HepG2 (cell line): Measurements from ENCODE around the gene ZNHIT1. TPM values are rescaled to one million over a fixed set of nuclear protein-coding genes. Genes with fewer than 3 reads are reported as not detected.
A peak's percentile ranks its signal among the peaks of the same experiment; 100 is the strongest.

Source experiments
- ASH2L ChIP-seq: fragments of 300-600, 200-600 bp; sonication (generic); IDR thresholded peaks from 2 replicates; pipeline ENCODE4 v1.7.0; 2017; ENCODE audit warnings: low read depth, mild to moderate bottlenecking, moderate library complexity, mixed read lengths, low read length; ENCODE audit not compliant: insufficient read length
- BCL6 ChIP-seq: IDR thresholded peaks from 2 replicates; pipeline ENCODE4 v1.6.1; 2016; ENCODE audit warnings: missing genetic modification reagents, missing compliant biosample characterization
- EHMT2 ChIP-seq: fragments of 200-600 bp; sonication (generic); IDR thresholded peaks from 2 replicates; pipeline ENCODE4 v1.7.0; 2017; ENCODE audit warnings: antibody characterized with exemption, low read depth, low read length, borderline replicate concordance
- GTF3A ChIP-seq: sonication (generic); formaldehyde crosslinking; conservative IDR thresholded peaks from 2 replicates; pipeline ENCODE4 v1.4.0; 2020; ENCODE audit warnings: mild to moderate bottlenecking, missing genetic modification reagents
- IKZF1 ChIP-seq: fragments of 450-650 bp; IDR thresholded peaks from 2 replicates; pipeline ENCODE4 v1.7.1; 2016
- KAT8 ChIP-seq: IDR thresholded peaks from 2 replicates; pipeline ENCODE4 v1.6.1; 2016; ENCODE audit warnings: missing genetic modification reagents, missing compliant biosample characterization
- ONECUT2 ChIP-seq: sonication (generic); formaldehyde crosslinking; IDR thresholded peaks from 2 replicates; pipeline ENCODE4 v1.4.0; 2020; ENCODE audit warnings: missing genetic modification reagents
- PHF20 ChIP-seq: sonication (generic); formaldehyde crosslinking; IDR thresholded peaks from 2 replicates; pipeline ENCODE4 v1.5.0; 2020; ENCODE audit warnings: mild to moderate bottlenecking, missing genetic modification reagents
- RORA ChIP-seq: sonication (generic); formaldehyde crosslinking; IDR thresholded peaks from 2 replicates; pipeline ENCODE4 v1.5.0; 2020; ENCODE audit warnings: mild to moderate bottlenecking, missing genetic modification reagents, moderate library complexity
- TOPORS ChIP-seq: sonication (generic); formaldehyde crosslinking; IDR thresholded peaks from 2 replicates; pipeline ENCODE4 v1.8.0; 2023; ENCODE audit warnings: mild to moderate bottlenecking, missing genetic modification reagents
- ZNF230 ChIP-seq: sonication (generic); formaldehyde crosslinking; IDR thresholded peaks from 2 replicates; pipeline ENCODE4 v1.4.0; 2020; ENCODE audit warnings: mild to moderate bottlenecking, missing genetic modification reagents
- ZNF577 ChIP-seq: sonication (generic); formaldehyde crosslinking; IDR thresholded peaks from 2 replicates; pipeline ENCODE4 v1.4.0; 2020; ENCODE audit warnings: mild to moderate bottlenecking, low read depth, missing genetic modification reagents, borderline replicate concordance
- ZNF678 ChIP-seq: sonication (generic); formaldehyde crosslinking; IDR thresholded peaks from 2 replicates; pipeline ENCODE4 v1.4.0; 2020; ENCODE audit warnings: mild to moderate bottlenecking, missing genetic modification reagents
- ZNF747 ChIP-seq: sonication (generic); formaldehyde crosslinking; IDR thresholded peaks from 2 replicates; pipeline ENCODE4 v1.8.1; 2023; ENCODE audit warnings: missing genetic modification reagents, mild to moderate bottlenecking, borderline replicate concordance
- ZNF776 ChIP-seq: sonication (generic); formaldehyde crosslinking; IDR thresholded peaks from 2 replicates; pipeline ENCODE4 v1.4.0; 2020; ENCODE audit warnings: mild to moderate bottlenecking, missing genetic modification reagents
- ZSCAN20 ChIP-seq: sonication (generic); formaldehyde crosslinking; IDR thresholded peaks from 2 replicates; pipeline ENCODE4 v1.4.0; 2020; ENCODE audit warnings: missing genetic modification reagents, mild to moderate bottlenecking, borderline replicate concordance
- polyA plus RNA-seq, 8 experiments: library from polyadenylated mRNA; depleted of rRNA in 3 of 8; stranded (reverse) in 7 of 8; unstranded in 1 of 8; fragments of >200 nt; fragmentation: Illumina TruSeq in 4 of 8; extraction: Trizol in 4 of 8; gene quantifications; 2 replicates each; pipeline versions ENCODE4 v1.2.1 to v1.2.3, GENCODE V29; 2011 to 2016; ENCODE audit warnings: low read depth in 4 of 8, missing spikeins in 1 of 8, mixed read lengths in 1 of 8; ENCODE audit not compliant: insufficient read depth in 1 of 8
- total RNA-seq, 5 experiments: library from RNA; depleted of rRNA; stranded (reverse); fragments of >200 nt; fragmentation: Illumina TruSeq; extraction: Trizol; gene quantifications; 2 replicates each; pipeline ENCODE4 v1.2.3, GENCODE V29; 2016; ENCODE audit warnings: low read depth in 1 of 5
- TF ChIP-seq, protein P1 (sequence below): sonication (generic); formaldehyde crosslinking; IDR thresholded peaks from 2 replicates; pipeline ENCODE4 v1.4.0; 2020; ENCODE audit warnings: missing genetic modification reagents
- TF ChIP-seq, protein P2 (sequence below): sonication (generic); formaldehyde crosslinking; IDR thresholded peaks from 2 replicates; pipeline ENCODE4 v1.4.0; 2020; ENCODE audit warnings: missing genetic modification reagents, borderline replicate concordance
- TF ChIP-seq, protein P3 (sequence below): sonication (generic); formaldehyde crosslinking; IDR thresholded peaks from 2 replicates; pipeline ENCODE4 v1.4.0; 2020; ENCODE audit warnings: missing genetic modification reagents; ENCODE audit errors: not compliant biosample characterization
- TF ChIP-seq, protein P4 (sequence below): sonication (generic); formaldehyde crosslinking; IDR thresholded peaks from 2 replicates; pipeline ENCODE4 v1.5.1; 2020; ENCODE audit warnings: missing genetic modification reagents, mild to moderate bottlenecking, borderline replicate concordance

ZNHIT1 gene
- total and polyA plus RNA-seq, 2 of the 13 experiments (the other 11 are each of a cell fraction or from before 2014, with no cell fraction given) = 32.5 to 64.5 TPM

DNA sequence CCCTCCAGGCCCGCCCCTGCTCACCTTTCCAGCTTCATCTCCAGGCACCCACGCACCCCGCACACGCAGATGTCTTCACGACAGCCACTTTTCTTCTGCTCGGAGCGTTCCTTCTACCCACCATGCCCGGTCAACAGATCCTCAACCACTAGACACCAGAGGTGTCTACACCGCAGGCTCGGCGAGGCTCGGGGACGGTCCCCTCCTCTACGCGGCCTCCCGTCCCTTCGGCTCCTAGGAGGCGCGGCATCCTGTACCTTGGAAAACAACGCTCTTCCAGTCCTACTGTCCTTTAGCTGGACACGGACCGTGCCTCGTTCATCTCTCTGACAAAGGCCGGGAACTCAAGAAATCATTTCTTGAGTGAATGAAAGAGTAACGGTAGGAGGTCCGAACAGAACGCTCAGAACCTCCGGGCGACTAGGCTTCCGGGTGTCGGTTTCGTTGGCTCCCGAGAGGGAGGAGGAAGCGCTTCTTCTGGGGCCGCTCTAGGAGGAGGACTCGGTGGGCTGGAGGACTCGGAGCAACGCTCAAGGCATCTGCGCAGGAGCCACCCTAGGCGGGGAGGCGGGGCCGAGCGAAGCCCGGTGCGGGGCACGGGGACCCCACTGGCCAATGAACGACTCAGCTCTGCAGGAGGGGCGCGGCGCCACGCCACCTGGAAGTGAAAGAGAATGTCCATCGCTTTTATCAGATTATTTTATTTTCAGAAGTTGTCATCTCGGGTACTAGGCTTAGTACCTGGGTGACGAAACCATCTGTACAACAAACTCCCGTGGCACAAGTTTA is 34.1 kb downstream of the ZNHIT1 start (continued):
- TF ChIP-seq ZNF678 (CRISPR knock-in tag) (no peak), KAT8 (CRISPR knock-in tag) (peak; percentile 97), ONECUT2 (no peak), PHF20 (CRISPR knock-in tag) (peak; percentile 90), ZNF776 (0 out of 2 replicates have a peak, but pooled peaks have one; percentile 23), ZNF747 (CRISPR knock-in tag) (no peak; the same call in 1 of the 2 replicates), BCL6 (CRISPR knock-in tag) (peak; percentile 39; the same call in 1 of the 2 replicates), EHMT2 (no peak), GTF3A (CRISPR knock-in tag) (no peak), ZNF577 (no peak), IKZF1 (no peak), ZSCAN20 (CRISPR knock-in tag) (peak; percentile 93), TOPORS (CRISPR knock-in tag) (no peak), RORA (no peak), ASH2L (peak; percentile 90), ZNF230 (CRISPR knock-in tag) (no peak)
- TF ChIP-seq, protein P1, sequence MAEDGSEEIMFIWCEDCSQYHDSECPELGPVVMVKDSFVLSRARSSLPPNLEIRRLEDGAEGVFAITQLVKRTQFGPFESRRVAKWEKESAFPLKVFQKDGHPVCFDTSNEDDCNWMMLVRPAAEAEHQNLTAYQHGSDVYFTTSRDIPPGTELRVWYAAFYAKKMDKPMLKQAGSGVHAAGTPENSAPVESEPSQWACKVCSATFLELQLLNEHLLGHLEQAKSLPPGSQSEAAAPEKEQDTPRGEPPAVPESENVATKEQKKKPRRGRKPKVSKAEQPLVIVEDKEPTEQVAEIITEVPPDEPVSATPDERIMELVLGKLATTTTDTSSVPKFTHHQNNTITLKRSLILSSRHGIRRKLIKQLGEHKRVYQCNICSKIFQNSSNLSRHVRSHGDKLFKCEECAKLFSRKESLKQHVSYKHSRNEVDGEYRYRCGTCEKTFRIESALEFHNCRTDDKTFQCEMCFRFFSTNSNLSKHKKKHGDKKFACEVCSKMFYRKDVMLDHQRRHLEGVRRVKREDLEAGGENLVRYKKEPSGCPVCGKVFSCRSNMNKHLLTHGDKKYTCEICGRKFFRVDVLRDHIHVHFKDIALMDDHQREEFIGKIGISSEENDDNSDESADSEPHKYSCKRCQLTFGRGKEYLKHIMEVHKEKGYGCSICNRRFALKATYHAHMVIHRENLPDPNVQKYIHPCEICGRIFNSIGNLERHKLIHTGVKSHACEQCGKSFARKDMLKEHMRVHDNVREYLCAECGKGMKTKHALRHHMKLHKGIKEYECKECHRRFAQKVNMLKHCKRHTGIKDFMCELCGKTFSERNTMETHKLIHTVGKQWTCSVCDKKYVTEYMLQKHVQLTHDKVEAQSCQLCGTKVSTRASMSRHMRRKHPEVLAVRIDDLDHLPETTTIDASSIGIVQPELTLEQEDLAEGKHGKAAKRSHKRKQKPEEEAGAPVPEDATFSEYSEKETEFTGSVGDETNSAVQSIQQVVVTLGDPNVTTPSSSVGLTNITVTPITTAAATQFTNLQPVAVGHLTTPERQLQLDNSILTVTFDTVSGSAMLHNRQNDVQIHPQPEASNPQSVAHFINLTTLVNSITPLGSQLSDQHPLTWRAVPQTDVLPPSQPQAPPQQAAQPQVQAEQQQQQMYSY = no peak
- TF ChIP-seq, protein P2, sequence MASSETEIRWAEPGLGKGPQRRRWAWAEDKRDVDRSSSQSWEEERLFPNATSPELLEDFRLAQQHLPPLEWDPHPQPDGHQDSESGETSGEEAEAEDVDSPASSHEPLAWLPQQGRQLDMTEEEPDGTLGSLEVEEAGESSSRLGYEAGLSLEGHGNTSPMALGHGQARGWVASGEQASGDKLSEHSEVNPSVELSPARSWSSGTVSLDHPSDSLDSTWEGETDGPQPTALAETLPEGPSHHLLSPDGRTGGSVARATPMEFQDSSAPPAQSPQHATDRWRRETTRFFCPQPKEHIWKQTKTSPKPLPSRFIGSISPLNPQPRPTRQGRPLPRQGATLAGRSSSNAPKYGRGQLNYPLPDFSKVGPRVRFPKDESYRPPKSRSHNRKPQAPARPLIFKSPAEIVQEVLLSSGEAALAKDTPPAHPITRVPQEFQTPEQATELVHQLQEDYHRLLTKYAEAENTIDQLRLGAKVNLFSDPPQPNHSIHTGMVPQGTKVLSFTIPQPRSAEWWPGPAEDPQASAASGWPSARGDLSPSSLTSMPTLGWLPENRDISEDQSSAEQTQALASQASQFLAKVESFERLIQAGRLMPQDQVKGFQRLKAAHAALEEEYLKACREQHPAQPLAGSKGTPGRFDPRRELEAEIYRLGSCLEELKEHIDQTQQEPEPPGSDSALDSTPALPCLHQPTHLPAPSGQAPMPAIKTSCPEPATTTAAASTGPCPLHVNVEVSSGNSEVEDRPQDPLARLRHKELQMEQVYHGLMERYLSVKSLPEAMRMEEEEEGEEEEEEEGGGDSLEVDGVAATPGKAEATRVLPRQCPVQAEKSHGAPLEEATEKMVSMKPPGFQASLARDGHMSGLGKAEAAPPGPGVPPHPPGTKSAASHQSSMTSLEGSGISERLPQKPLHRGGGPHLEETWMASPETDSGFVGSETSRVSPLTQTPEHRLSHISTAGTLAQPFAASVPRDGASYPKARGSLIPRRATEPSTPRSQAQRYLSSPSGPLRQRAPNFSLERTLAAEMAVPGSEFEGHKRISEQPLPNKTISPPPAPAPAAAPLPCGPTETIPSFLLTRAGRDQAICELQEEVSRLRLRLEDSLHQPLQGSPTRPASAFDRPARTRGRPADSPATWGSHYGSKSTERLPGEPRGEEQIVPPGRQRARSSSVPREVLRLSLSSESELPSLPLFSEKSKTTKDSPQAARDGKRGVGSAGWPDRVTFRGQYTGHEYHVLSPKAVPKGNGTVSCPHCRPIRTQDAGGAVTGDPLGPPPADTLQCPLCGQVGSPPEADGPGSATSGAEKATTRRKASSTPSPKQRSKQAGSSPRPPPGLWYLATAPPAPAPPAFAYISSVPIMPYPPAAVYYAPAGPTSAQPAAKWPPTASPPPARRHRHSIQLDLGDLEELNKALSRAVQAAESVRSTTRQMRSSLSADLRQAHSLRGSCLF (CRISPR knock-in tag) = no peak
- TF ChIP-seq, protein P3, sequence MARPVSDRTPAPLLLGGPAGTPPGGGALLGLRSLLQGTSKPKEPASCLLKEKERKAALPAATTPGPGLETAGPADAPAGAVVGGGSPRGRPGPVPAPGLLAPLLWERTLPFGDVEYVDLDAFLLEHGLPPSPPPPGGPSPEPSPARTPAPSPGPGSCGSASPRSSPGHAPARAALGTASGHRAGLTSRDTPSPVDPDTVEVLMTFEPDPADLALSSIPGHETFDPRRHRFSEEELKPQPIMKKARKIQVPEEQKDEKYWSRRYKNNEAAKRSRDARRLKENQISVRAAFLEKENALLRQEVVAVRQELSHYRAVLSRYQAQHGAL (CRISPR knock-in tag) = no peak
- TF ChIP-seq, protein P4, sequence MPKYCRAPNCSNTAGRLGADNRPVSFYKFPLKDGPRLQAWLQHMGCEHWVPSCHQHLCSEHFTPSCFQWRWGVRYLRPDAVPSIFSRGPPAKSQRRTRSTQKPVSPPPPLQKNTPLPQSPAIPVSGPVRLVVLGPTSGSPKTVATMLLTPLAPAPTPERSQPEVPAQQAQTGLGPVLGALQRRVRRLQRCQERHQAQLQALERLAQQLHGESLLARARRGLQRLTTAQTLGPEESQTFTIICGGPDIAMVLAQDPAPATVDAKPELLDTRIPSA = no peak
